ENCODE measurements around the gene PAGE4.

DNA sequence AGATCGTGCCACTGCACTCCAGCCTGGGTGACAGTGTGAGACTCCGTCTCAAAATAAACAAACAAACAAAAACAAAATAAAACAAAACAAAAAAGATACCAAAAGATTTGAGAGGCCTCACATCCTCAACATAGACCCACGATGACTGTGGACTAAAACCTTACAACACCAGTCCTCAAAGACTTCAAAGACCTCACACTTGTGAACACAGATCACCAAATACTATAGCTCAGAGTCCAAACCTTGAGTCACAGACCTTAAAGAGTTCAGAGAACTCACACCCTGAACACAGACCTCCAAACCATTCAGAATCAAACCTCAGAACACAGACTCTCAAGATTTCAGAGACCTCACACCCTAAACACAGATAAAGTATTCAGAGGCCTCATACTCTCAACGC is 12.7 kb upstream of the PAGE4 start:
- no peak for TF ChIP-seq BRCA1 (IDR thresholded peaks at IDR 0.05)
- TF ChIP-seq BRCA1 (CRISPR knock-in tag; IDR thresholded peaks at IDR 0.05) = no peak
- TF ChIP-seq SPI1 (IDR thresholded peaks at IDR 0.05; ENCODE audit: borderline replicate concordance, low read depth, low read length) = no peak
- TF ChIP-seq, protein P1, sequence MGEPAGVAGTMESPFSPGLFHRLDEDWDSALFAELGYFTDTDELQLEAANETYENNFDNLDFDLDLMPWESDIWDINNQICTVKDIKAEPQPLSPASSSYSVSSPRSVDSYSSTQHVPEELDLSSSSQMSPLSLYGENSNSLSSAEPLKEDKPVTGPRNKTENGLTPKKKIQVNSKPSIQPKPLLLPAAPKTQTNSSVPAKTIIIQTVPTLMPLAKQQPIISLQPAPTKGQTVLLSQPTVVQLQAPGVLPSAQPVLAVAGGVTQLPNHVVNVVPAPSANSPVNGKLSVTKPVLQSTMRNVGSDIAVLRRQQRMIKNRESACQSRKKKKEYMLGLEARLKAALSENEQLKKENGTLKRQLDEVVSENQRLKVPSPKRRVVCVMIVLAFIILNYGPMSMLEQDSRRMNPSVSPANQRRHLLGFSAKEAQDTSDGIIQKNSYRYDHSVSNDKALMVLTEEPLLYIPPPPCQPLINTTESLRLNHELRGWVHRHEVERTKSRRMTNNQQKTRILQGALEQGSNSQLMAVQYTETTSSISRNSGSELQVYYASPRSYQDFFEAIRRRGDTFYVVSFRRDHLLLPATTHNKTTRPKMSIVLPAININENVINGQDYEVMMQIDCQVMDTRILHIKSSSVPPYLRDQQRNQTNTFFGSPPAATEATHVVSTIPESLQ (CRISPR knock-in tag; IDR thresholded peaks at IDR 0.05) = no peak
- no peak for TF ChIP-seq ZNF644 (tag; IDR thresholded peaks at IDR 0.05; ENCODE audit: low read depth)
